ENCODE results near the gene CACNA1H.

The CACNA1H gene

DNA sequence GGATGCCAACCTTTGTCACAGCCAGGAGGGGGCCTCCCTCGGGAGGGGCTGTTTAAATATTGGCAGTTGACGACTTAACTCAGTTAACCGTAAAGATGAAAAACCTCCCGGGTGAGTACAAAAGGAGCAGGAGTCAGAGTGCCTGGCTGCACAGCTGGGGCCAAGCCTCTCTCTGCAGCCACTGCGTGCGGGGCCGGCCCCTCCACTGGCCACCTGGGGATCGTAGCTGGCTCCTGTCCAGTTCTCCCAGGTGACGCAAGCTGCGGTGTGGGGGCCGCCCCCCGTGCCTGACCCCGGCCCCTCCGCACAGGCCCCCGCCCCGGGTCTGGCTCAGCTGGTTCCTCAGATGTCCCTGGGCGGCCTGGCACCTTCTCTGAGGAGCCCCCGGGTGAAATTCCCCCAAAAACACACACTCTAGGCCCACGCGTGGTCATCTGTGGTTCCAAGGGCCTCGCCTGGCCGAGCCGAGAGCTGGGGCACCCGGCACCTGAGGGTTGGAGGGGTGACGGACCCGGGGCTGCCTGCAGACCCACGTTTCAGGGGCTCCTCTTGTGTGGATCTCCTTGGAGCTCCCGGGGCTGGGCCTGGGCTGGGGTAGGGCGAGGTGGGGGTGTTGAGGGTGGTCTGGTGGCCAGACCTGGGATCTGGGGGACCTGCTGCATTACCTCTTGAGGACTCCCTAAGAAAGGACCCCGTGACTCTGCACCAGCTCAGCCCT is 7.4 kb upstream of the CACNA1H start:
- TF ChIP-seq CTCF (conservative IDR thresholded peaks at IDR 0.05; ENCODE audit: low read depth, low read length), result no peak
- no peak overlapping the region for H3K4me3 ChIP-seq (ENCODE audit: low read length)
- DNase-seq (ENCODE audit: low read depth), result no peak

DNA sequence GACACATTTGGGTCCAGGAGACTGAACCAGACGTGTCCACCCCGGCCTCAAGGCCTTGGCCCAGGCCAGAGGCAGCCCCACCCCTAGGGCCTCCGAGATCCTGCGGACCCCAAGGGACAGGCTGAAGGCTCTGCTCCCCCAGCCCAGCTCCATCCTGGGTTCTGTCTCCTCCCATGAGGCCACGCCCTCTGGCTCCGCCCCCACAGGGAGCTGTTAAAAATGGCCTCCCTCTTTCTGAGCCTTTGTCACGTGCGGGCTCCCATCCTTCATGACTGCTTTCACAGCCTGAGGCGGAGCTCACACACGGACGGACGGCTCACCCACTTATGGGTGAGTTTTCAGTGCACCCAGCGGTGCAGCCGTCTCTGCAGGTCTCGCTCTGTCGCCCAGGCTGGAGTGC is 6.5 kb upstream of the CACNA1H start:
- TF ChIP-seq CTCF (conservative IDR thresholded peaks at IDR 0.05; ENCODE audit: low read depth, low read length), result no peak
- no peak for DNase-seq (ENCODE audit: low read depth)
- H3K4me3 ChIP-seq (ENCODE audit: low read length), result no peak overlapping the region

DNA sequence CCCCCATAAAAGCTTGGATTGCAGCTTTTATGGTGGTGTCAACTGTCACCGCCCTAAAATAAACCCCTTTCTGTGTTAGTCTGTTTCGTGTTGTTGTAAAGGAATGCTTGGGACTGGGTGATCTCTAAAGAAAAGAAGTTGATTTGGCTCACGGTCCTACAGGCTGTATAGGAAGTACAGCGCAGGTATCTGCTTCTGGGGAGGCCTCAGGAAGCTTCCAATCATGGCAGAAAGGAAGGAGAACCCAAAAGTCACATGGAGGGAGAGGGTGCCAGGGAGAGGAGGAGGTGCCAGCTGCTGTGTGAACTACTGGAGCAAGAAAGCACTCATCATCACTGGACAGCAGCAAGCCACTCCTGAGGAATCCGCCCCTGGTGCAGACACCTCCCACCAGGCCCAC is 5.9 kb upstream of the CACNA1H start:
- DNase-seq (ENCODE audit: low read depth), result no peak
- no peak overlapping the region for H3K4me3 ChIP-seq (ENCODE audit: low read length)
- no peak for TF ChIP-seq CTCF (conservative IDR thresholded peaks at IDR 0.05; ENCODE audit: low read depth, low read length)

DNA sequence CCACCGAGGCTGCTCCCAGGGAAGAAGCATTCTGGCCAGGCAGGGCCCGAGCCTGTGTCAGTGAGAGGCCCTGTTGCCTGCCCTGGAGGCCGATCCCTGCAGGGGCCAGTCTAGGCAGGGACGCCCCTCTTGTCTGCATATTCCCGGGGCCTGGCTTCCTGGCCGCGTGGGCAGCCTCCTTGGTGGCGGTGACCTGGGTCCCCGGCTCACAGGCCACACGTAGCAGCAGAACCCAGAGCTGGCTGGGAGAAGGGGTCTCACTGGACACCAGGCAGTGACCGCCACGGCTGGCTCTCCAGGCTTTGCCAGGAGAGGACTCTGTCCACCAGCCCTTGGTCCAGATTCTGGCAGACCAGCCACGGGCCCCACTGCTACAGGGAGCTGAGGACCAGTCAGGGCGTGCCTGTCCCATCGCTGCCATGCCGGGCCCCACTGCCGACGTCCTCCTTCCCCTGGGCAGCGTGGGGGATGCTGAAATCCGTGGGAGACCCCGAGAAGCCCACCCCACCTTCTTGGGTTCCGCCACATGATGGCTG is 3.7 kb upstream of the CACNA1H start:
- no peak for TF ChIP-seq CTCF (conservative IDR thresholded peaks at IDR 0.05; ENCODE audit: low read depth, low read length)
- no peak for DNase-seq (ENCODE audit: low read depth)
- H3K4me3 ChIP-seq (ENCODE audit: low read length), result no peak overlapping the region

GRCh38 chr16:1150511-1150982 is 2.4 kb upstream of the CACNA1H start:
- no peak overlapping the region for H3K4me3 ChIP-seq (ENCODE audit: low read length)
- no peak for DNase-seq (ENCODE audit: low read depth)
- TF ChIP-seq CTCF (conservative IDR thresholded peaks at IDR 0.05; ENCODE audit: low read depth, low read length), result no peak

DNA sequence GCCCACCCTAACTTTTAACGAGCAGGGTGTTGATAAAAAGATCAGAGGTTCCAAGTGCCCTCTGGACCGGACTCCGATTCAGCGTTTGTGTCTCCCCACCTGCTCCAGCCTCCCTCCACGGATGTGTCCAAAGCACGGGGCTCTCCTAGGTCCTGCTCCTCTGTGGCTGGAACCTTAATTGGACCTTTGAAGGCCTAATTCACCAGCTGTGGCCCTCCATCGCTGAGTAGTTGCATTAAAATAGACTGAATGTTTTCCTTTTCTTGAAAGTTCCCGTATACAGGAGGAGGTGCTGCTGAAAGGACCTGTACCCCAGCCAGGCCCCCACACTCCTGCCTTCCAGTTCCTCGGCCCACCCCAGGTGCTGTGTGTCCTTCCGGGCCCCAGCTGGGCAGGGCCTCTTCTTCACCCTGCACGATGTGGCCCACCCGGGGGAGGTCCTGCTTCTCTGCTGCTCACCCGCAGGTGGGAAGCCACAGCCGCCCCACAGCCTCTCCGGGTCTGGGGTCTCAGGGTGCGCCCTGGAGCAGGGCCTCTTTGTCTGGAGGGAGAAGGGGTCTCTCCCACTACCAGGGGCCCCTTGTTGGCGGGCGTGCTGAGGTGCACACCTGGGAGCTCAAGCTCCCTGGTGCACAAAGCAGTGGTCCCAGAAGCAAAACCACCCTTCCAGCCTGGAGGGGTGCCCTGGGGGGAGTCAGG is 1.3 kb upstream of the CACNA1H start:
- DNase-seq (ENCODE audit: low read depth), result no peak
- TF ChIP-seq CTCF (conservative IDR thresholded peaks at IDR 0.05; ENCODE audit: low read depth, low read length), result no peak
- no peak overlapping the region for H3K4me3 ChIP-seq (ENCODE audit: low read length)
